Activated effector memory CD4-positive, alpha-beta T cell treated with anti-CD3 and anti-CD28 coated beads, Interleukin-2, amount 50 U/mL, for 16 hours (primary cell): Measurements from ENCODE around the gene TMX1.

ENCODE experiments used
- DNase-seq: peaks from one replicate; pipeline ENCODE4 v3.0.0-alpha.2; 2020

TMX1 gene

DNA sequence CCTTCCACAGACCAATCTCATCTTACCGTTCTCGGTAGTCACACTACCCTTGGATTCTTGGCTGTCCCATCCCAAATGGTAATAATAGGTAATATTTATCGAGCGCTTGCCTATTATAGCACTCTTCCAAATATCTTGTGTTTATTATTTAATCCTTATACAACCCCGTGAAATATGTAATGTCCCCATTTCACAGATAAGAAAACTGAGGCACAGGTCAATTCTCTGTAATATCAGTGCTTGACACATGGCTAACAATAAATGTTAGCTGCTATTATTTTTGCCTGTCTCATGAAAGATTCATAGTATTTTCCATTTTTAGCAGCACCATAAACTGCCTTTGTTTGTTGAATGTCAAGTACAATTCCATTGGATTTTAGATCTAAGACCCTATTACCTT lies 4.5 kb downstream of the TMX1 start:
- no peak for DNase-seq

- no peak for DNase-seq
These were observed 6.0 kb downstream of the TMX1 start for GRCh38 chr14:51246032-51246431.

- no peak for DNase-seq
These were observed 8.3 kb downstream of the TMX1 start for GRCh38 chr14:51248016-51248987.

DNA sequence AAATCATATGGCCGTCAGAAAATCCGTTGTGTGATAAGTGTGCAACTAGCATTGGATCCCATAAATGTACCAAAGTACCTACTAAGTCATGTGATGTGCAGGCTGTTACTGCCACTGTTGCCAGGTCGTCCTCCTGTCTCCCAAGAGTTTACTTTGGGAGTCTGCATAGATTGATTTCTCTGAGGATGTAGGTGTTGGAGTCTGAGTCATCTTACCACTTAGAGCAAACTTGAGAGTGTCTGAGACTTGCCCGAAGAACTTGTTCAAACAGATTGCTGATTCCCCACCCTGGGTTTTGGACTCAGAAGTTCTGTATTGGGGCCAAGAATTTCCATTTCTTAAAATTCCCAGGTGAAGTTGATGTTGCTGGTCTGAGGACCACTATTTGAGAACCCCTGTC lies 11.4 kb downstream of the TMX1 start:
- DNase-seq, result no peak

- no peak for DNase-seq
These were observed 13.8 kb downstream of the TMX1 start for GRCh38 chr14:51253880-51254279.

GRCh38 chr14:51258280-51258679 lies 18.2 kb downstream of the TMX1 start:
- DNase-seq, result no peak

GRCh38 chr14:51258788-51259187 lies 18.7 kb downstream of the TMX1 start:
- DNase-seq, result no peak

DNA sequence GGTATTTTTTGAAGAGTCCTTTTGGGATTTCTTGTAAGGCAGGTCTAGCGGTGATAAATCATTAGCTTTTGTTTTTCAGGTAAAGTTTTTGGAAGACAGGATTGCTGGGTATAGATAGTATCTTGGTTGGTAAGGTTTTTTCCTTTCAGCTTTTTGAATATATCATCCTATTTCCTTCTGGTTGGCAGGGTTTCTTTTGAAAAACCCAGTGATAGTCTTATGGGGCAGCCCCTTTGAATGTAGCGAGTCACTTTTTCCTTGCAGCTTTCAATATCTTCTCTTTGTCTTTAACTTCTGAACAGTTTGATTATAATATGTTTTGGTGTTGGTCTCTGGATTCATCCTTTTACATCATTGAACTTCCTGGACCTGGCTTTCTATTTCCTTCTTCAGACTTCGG lies 20.2 kb downstream of the TMX1 start:
- no peak for DNase-seq

DNA sequence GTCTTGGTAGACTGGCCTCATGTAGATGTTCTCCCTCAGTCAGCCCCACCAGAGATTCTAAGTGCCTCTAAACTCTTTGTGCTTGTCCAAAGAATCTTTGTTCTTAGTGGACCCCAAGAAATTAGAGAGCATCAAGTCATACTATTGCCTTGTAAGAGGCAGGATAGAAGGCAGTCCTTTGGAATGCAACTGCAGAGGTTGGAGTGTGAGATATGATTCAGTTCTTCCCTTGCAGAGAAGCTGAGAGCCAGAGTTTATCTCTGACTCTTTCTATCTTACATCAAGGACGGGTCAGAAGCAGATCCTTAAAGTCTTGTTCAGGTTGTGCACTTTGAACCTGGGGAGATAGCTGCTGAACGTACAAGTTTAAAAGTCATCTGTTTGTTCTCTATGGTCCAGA lies 21.1 kb downstream of the TMX1 start:
- DNase-seq, result no peak

DNA sequence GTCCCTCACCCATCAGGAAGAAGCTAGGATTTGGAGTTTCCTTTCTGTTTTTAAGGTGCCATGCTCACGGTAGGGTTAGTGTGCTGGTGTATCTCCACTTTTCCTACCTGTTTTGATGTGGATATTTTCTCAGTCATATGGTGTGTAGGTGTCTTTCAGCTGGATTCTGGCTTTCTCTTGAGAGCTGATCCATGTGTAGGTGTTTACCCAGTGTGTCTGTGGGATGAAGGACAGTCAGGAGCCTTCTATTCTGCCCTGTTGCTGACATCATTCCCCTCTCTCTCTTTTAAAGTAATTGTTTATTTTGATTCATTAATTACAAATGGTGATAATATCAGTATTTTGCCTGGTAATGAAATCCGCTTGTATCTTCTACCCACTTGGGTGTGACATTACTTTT lies 22.8 kb downstream of the TMX1 start:
- no peak for DNase-seq

GRCh38 chr14:51269634-51270033 lies 29.6 kb downstream of the TMX1 start:
- DNase-seq, result no peak

GRCh38 chr14:51276605-51277004 lies 36.6 kb downstream of the TMX1 start:
- DNase-seq, result no peak

DNA sequence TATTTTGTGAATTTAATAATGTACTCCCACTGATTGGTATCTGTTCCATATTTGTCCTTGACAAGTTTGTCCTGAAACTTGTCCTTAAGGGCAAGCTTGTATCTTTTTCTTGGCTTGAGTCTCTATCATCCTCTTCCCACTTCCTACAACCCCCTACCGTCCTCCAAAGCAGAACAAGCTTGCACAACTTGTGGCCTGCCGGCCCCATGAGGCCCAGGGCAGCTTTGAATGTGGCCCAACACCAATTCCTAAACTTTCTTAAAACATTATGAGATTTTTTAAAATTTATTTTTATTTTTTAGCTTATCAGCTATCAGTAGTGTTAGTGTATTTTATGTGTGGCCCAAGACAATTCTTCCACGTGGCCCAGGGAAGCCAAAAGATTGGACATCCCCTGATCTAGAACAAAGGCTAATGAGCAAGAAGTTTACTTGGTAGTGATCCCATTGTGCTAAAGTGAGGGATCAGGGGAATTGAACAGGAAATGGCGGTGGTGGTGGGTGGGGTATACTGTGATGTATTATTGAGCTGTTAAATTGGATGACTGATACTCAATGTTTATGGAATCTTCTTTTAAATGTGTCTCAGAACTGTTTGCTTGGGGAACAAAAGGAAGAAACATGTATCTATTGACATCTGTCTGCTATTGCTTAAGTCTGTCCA lies 37.8 kb downstream of the TMX1 start:
- DNase-seq, result no peak

DNA sequence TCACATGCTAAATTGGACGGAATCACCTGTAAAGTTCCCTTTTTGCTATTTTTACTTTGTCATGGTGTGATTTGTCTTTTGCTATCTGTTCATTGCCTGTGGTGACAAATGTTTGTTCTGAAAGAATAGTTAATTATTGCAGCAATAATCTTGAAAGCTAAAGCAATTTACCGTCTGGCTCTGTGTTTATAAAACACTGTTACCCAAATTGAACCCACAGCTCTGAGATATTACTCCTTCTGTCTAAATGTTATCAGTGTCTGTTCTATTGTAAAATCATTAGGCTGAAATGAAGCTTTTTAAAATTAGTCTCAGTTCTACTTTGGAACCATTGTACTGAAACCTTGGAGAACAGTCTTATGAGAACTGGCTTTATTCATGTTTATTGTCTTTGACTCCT lies 42.5 kb downstream of the TMX1 start:
- no peak for DNase-seq

DNA sequence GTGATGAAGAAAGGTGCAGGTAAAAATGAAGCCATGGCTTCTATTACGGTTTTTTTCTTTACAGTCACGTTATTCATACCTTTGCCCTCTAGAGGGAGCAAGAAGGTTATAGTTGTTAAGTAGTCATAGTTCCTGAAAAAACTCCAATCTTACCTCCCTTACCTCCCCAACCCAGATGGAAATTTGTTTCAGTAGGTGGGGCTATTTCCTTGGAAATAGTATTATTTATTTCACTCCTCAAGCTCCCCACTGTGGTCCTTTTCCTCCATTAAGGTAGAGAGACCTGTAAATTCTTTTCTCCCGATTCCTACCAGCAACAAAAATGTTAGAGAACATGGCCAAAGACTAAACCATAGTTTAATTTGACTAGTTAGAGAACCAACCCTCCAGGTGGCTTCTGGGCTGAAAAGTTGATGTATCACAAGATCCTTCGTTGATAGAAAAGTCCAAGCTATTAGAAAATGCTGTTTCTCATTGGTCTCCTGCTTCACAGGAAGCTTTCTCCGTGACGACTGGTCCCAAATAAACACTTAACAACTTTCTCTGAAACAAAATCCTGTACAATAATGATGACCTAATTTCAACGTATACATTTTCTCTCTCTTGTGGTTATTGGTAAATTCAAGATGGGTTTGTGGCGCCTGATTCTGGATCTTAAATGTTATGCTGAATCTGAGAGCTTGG lies 43.5 kb downstream of the TMX1 start:
- no peak for DNase-seq

DNA sequence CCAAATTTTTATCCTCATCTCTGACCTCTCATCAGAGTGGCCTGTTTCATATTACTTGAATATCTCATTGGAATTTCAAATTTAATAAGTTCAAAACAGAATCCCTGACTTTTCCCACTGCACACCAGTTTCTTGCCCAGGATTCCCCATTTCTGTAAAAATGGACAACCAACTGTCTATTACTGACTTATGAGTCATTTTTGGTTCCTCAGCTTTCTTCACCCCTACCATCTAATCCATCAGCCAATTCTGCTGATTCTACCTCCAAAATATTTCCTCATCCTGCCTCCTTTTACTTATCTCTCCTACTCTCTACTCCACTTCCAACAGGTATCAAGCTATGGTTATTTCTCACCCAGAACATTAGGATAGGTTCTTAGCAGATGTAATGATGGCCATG lies 44.2 kb downstream of the TMX1 start:
- no peak for DNase-seq

DNA sequence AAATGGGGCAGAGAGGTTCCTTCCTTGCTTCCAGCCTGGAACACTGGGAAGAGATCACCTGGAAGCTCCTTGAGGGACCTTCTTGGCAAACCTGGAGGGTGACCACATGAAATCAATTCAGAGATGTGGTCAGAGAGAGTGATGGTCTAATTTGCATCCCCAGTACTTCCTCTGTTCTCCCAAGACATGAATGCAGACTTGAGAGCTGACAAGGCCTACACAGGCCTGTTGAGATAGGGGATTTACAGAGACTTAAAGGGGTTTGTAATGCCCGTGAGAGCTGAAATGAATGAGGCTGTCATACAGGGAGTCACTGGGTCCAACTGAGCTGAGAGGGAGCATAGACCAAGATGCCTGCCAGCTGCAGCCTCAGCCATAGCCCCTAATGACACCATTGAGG lies 45.1 kb downstream of the TMX1 start:
- no peak for DNase-seq

DNA sequence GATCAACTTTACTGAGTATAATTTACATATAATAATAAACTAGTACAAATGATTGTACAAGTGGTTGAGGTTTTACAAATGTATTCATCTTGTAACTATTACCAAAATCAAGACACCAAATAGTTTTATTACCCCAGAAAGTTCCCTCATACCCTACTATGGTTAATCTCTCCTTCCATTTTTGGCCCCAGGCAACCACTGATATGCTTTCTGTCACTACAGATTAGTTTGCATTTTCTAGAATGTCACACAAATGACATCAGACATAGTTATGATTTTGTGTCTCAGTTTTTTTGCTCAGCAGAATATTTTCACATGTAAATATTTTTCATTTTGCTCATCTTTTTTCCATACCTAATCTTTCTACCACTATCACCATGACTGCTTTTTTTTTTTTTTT lies 49.1 kb downstream of the TMX1 start:
- DNase-seq, result no peak

DNA sequence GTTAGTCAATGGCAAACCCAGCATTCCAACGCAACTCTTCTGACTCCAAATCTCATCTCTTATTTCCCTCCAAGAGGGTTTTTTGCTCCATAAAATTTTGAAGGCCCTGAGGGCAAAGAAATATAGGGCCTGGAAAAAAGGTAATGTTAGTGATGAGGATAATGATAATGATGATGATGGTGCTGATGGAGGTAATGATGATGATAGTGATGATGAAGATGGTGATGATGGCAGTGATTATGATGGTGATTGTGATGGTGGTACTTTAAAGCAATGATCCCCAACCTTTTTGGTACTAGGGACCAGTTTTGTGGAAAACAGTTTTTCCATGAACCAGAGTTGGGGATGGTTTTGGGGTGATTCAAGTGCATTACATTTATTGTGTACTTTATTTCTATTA lies 50.1 kb downstream of the TMX1 start:
- no peak for DNase-seq

DNA sequence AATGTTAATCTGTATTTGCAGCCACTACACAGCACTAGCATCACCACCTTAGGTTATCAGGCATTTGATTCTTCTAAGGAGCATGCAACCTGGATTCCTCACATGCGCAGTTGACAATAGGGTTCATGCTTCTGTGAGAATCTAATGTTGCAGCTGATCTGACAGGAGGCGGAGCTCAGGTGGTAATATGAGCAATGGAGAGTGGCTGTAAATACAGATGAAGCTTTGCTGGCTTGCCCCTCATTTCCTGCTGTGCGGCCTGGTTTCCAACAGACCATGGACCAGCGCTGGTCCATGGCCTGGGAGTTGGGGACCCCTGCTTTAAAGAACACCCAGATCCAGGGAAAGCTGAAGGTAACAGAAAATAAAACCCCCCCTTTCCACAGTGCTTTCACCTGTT lies 51.0 kb downstream of the TMX1 start:
- DNase-seq, result no peak

- DNase-seq, result no peak
These were observed 53.3 kb downstream of the TMX1 start for GRCh38 chr14:51293149-51293911.

DNA sequence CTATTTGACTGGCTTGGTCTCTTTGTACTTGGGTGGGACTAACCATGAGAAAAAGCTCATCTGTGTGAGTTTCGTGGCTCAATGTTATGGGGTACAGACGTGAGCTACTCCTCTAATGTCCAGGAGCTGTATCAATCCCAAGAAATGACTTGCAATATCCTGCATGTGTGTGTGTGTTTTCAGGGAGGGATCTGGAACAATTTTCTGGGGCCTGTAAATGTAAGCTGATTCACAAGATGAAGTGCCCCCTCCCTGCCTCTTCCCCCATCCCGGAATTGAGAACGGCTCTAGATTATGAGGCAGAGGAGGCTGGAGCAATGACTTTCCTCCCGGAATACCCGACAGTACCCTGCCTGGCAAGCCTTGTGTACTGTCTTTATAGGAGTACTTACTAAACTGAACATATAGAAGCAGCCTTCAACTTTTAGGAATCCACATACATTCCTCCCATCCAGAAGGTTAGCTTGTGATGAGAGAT lies 53.9 kb downstream of the TMX1 start:
- DNase-seq, result no peak

- DNase-seq, result no peak
These were observed 55.0 kb downstream of the TMX1 start for GRCh38 chr14:51294951-51295525.
